Chondrocyte (in vitro differentiated cells): Measurements from ENCODE around the gene CTRL. TPM values are rescaled to one million over a fixed set of nuclear protein-coding genes. Genes with fewer than 3 reads are reported as not detected.

Source experiments
- DNase-seq: peaks from one replicate; pipeline ENCODE4 v3.0.0; 2021; ENCODE audit warnings: mixed read lengths, low spot score
- H3K27ac Mint-ChIP-seq: one replicate; pipeline ENCODE4 v1.8.0; 2021; ENCODE audit warnings: mild to moderate bottlenecking, moderate library complexity, mixed read lengths; ENCODE audit not compliant: unreplicated experiment
- H3K27me3 Mint-ChIP-seq: 2 replicates; pipeline ENCODE4 v1.8.0; 2021; ENCODE audit warnings: low read depth, mixed read lengths
- H3K36me3 Mint-ChIP-seq: 2 replicates; pipeline ENCODE4 v1.8.0; 2021; ENCODE audit warnings: low read depth, mixed read lengths
- H3K4me1 Mint-ChIP-seq: 2 replicates; pipeline ENCODE4 v1.8.0; 2021; ENCODE audit warnings: low read depth, mild to moderate bottlenecking, mixed read lengths
- H3K4me3 Mint-ChIP-seq: one replicate; pipeline ENCODE4 v1.8.0; 2021; ENCODE audit warnings: mild to moderate bottlenecking, moderate library complexity, mixed read lengths; ENCODE audit not compliant: unreplicated experiment
- H3K9me3 Mint-ChIP-seq: 2 replicates; pipeline ENCODE4 v1.8.0; 2021; ENCODE audit warnings: low read depth, mixed read lengths
- CTCF ChIP-seq: fragments of 200-600 bp; sonication (generic); IDR thresholded peaks from 2 replicates; pipeline ENCODE4 v1.5.0; 2021; ENCODE audit warnings: antibody characterized with exemption, mild to moderate bottlenecking, moderate library complexity
- total RNA-seq: library from RNA; stranded (reverse); gene quantifications from 3 replicates; pipeline ENCODE4 v1.2.1, GENCODE V29; 2021

Gene CTRL
- total RNA-seq, 1 donor from 2014 or later: not detected

DNA sequence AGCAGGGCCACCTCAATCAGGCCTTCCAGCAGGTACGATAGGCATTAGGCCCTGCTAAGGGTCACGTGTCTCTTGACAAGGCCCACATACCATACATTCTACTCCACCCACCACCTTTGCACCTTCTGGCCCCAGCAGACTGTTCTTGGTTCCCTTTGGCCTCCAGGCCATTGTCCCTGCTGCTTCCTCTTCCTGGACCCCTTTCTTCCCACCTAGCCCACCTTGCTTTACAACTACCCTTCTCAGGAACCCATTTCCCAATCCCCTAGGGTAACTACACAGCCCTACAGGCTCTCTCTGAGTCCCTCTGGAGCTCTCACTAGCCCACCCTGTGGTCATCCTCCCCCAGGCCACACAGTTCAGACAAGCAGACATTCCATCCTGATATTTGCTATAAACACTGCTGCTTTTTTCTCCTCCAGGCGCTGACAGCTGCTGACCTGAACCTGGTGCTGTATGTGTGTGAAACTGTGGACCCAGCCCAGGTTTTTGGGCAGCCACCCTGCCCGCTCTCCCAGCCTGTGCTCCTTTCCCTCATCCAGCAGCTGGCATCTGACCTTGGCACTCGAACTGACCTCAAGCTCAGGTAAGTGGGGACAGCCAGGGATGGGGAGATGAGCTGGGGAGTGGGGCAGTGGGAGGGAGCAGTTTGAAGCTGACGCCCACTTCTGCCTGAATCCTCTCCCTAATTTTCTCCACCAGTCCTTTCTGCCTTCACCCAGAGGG lies 48.4 kb downstream of the CTRL start:
- no peaks in the 10 kb centered on the region for H3K9me3 Mint-ChIP-seq
- peaks cover 30% of the 10 kb centered on the region for H3K36me3 Mint-ChIP-seq
- no peak overlapping the region for H3K4me3 Mint-ChIP-seq
- H3K4me1 Mint-ChIP-seq: peaks cover 4% of the 10 kb centered on the region
- DNase-seq: no peak
- H3K27me3 Mint-ChIP-seq: no peaks in the 10 kb centered on the region
- no peak for TF ChIP-seq CTCF
- H3K27ac Mint-ChIP-seq: no peak overlapping the region

DNA sequence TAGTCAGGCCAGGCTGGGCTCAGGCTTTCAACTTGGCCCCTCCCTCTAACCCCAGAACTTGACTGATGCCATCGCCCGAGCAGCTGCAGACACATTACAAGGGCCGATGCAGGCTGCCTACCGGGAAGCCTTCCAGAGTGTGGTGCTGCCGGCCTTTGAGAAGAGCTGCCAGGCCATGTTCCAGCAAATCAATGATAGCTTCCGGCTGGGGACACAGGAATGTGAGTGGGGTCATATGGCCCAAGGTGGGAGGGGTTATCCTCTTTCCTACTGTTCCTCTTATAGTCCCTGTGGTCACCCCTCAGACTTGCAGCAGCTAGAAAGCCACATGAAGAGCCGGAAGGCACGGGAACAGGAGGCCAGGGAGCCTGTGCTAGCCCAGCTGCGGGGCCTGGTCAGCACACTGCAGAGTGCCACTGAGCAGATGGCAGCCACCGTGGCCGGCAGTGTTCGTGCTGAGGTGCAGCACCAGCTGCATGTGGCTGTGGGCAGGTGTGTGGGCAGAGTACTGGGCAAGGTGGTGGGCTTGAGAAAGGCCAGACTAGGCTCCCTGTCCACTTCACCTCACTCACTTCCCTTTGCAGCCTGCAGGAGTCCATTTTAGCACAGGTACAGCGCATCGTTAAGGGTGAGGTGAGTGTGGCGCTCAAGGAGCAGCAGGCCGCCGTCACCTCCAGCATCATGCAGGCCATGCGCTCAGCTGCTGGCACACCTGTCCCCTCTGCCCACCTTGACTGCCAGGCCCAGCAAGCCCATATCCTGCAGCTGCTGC lies 49.1 kb downstream of the CTRL start:
- no peak for DNase-seq
- peaks cover 4% of the 10 kb centered on the region for H3K4me1 Mint-ChIP-seq
- TF ChIP-seq CTCF: no peak
- H3K27me3 Mint-ChIP-seq: no peaks in the 10 kb centered on the region
- peaks cover 30% of the 10 kb centered on the region for H3K36me3 Mint-ChIP-seq
- H3K27ac Mint-ChIP-seq: no peak overlapping the region
- H3K4me3 Mint-ChIP-seq: no peak overlapping the region
- no peaks in the 10 kb centered on the region for H3K9me3 Mint-ChIP-seq

GRCh38 chr16:67881621-67882161 lies 50.0 kb downstream of the CTRL start:
- no peak overlapping the region for H3K27ac Mint-ChIP-seq

GRCh38 chr16:67880584-67880983 lies 51.1 kb downstream of the CTRL start:
- Mint-ChIP-seq H3K36me3 (peaks cover 35% of the 10 kb centered on the region), H3K27ac (no peak overlapping the region), H3K4me1 (peaks cover 5% of the 10 kb centered on the region), H3K4me3 (no peak overlapping the region), H3K27me3 (no peaks in the 10 kb centered on the region), H3K9me3 (no peaks in the 10 kb centered on the region)
- no peak for TF ChIP-seq CTCF
- no peak for DNase-seq

More at GRCh38 chr16:67881621-67882161, 50.0 kb downstream of the CTRL start:
- Mint-ChIP-seq H3K36me3 (peaks cover 37% of the 10 kb centered on the region), H3K4me1 (peaks cover 4% of the 10 kb centered on the region), H3K27me3 (no peaks in the 10 kb centered on the region), H3K9me3 (no peaks in the 10 kb centered on the region), H3K4me3 (no peak overlapping the region)
- DNase-seq: no peak
- TF ChIP-seq CTCF: no peak

GRCh38 chr16:67879936-67880335 lies 51.7 kb downstream of the CTRL start:
- no peak overlapping the region for H3K4me3 Mint-ChIP-seq
- no peak overlapping the region for H3K27ac Mint-ChIP-seq
- peaks cover 35% of the 10 kb centered on the region for H3K36me3 Mint-ChIP-seq
- no peak for DNase-seq
- H3K27me3 Mint-ChIP-seq: no peaks in the 10 kb centered on the region
- peaks cover 11% of the 10 kb centered on the region for H3K4me1 Mint-ChIP-seq
- no peak for TF ChIP-seq CTCF
- no peaks in the 10 kb centered on the region for H3K9me3 Mint-ChIP-seq
